Daoy (cell line): ENCODE data around the gene ACER3. TPM values are rescaled to one million over a fixed set of nuclear protein-coding genes. Genes with fewer than 3 reads are reported as not detected.
"Not testable (repeated sequence)": the region's sequence is repeated elsewhere in the genome, so short reads cannot be mapped to it uniquely, and the experiment has no call there.

Source experiments
- DNase-seq: peaks from one replicate; pipeline ENCODE4 v3.0.0-alpha.2; 2015; ENCODE audit warnings: low read depth
- total RNA-seq: library from RNA; depleted of rRNA; stranded (reverse); fragments of >200 nt; shearing (Covaris generic); gene quantifications from 2 replicates; pipeline ENCODE4 v1.2.3, GENCODE V29; 2014

The ACER3 gene
- total RNA-seq, 1 experiment from 2014 or later = 8.3 TPM

DNA sequence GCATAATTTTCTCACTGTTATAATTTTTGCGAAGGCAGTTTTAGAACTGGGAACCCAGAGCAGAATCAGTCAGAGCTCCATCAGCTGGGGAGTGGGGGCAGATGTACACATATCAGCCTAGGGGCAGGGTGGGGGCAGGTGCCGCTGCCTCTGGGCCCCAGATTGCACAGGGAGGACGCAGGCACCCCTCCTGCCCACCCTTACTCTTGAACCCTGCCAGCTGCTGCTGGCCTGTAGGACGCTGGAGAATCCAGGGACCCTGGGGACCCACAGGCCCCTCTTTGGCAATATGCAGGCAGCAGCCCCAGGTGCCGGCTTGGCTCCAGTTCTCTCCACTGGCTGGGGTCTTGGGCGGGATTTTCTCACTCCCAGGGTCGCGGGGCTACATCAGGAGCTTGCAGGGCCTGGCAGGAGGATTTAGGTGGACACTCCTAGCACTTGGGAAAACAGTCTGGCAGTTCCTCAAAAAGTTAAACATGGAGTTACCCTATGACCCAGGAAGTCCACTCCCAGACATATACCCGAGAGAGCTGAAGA, 197.3 kb downstream of the ACER3 start:
- no peak for DNase-seq

DNA sequence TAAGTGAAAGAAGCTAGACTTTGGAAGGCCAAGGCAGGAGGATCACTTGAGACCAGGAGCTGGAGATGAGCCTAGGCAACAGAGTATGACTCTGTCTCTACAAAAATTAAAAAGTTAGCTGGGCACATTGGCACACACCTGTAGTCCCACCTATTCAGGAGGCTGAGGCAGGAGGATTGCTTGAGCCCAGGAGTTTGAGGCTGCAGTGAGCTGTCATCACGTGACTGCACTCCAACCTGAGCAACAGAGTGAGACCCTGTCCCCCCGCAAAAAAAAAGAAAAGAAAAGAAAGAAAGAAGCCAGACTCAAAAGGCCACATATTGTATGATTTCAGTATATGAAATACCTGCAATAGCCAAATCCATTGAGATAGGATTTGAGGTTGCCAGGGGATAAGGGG, 198.2 kb downstream of the ACER3 start:
- DNase-seq = no peak

DNA sequence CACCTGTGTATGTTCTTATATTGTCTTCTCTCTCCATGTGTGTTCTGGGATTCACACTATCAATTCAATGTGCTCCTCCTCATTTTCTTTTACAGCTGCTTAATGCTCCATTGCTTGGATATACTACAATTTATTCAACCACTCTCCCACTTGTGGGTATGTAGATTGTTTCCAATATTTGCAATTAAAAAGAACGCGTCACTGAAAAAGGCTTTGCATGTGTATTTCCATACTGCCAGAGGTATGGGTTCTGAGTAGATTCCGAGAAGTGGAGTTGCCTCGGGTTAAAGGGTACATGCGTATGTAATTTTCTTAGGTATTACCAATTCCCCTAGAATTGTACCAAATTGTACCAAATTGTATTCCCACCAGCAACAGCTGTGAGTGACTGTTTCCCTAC, 199.1 kb downstream of the ACER3 start:
- DNase-seq = no peak

GRCh38 chr11:77060234-77060633, 199.5 kb downstream of the ACER3 start:
- no peak for DNase-seq

DNA sequence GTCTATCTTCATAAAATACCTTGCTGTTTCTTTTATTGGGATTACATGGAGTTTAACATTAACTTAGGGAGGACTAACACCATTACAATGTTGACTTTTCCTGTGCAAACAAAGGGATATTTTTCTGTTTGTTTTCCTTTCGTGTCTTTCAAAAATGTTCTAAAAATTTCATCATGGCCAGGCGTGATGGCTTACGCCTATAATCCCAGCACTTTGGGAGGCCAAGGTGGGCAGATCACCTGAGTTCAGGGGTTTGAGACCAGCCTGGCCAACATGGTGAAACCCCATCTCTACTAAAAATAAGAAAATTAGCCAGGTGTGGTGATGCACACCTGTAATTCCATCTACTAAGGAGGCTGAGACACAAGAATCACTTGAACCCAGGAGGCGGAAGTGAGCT, 200.5 kb downstream of the ACER3 start:
- DNase-seq = not testable (repeated sequence)

DNA sequence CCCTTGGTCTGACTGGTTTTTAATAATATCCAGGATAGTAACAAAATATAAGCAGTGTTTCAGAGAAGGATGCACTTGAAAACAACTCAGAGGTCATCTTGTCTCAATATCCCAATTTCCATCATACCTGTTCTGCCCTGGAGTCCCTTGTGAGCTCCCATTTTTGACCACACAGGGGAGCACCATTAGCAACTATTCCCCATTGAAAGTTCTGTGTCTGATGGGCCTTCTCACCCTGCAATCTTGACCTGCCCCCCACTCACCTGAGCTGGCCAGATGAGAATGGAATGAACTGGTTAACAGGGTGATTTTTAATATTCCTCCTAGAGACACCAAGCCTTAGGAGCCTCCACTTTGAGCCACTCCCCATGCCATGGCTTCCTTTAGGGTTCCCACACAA, 202.2 kb downstream of the ACER3 start:
- no peak for DNase-seq

DNA sequence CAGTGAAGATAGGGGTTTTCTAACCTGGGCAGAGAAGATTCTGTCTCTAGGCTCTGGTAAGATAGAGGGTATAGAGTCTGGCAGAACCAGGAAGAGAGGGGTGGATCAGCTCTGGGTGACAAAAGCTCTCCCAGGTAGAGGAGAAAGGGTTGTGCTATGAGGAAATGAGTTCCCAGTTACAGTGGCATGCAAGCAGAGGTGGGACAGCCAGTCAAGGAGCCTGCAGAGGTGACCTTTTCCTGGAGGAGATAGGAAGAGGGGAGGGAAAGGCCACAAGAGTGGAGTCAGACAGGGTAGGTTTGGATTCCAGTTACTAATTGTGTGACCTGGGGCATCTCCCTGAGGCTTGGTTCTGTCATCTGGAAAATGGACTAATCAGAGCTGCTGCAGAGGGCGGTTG, 202.7 kb downstream of the ACER3 start:
- no peak for DNase-seq

- DNase-seq = no peak
Measured at GRCh38 chr11:77063861-77064260, 203.1 kb downstream of the ACER3 start.

DNA sequence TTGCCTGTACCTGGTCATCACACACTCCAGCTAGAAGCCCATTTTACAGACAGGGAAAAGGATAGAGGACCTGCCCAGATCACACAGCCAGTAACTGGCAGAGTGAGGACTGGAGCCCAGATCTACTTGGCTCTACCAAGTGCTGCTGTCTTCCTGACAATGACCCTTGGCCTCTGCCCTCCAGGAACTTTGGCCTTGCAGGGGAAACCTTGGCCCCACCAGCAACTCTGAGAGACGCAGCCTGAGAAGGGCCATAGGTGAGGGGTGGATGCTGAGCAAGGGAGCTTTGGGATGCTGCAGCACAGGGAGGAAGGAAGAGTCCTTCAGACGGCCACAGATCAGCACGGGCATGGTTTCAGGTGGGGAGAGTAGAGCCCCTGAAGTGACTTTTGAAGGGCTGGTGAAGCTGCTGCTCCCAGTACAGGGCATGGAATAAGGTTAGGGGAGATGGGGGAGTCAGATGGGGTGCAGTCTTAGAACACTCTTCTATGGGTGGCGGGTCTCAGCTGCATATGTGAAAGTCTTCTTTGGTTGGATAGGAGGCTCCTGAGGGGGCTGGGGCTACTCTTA, 204.0 kb downstream of the ACER3 start:
- DNase-seq = no peak

GRCh38 chr11:77065878-77066228, 205.1 kb downstream of the ACER3 start:
- no peak for DNase-seq

DNA sequence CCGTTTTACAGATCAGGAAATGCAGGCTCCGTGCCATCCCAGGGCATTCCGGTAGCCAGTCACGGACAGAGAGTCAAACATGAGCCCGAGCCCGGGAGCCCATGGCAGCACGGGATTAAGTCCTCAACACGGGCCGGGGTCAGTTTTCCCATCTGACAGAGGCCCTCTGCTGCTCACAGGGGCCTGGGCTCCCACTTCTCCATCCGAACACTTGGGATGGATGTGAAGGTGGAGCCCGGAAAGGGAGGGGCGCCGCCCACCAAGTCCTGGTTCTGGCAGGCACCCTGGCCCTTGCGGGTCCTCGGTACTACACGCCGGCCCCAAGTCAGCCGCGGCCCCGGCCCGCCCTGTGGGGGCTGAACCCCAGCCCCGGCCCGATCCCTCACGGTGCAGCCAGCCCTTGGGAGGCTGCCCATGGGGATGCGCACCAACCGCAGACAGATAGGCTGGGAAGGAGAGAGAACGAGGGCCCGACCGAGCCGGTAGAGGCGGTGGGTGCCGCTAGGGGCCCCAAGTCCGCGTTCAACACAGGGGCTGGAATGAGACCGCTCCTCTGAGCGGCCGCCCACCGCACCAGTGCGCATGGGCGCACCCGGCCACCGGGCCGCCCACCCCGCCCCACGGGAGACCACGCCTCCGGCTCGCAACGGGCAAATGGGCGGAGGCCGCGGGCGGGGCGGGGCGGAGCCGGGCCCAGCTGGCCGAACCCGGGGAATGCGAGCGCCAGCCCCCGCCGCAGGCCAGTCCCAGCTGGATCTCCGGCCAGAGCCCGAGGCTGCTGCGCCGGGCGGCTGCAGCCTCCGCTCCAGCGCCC, 205.7 kb downstream of the ACER3 start, which contains the start of gene CAPN5:
Gene CAPN5 (plus strand): TSS at position 743 of the 814 bp plus-strand sequence. CDS start 17,916 bp downstream, outside the sequence.
- peak; percentile 94 for DNase-seq

GRCh38 chr11:77067861-77068443, 207.2 kb downstream of the ACER3 start:
- DNase-seq = no peak

DNA sequence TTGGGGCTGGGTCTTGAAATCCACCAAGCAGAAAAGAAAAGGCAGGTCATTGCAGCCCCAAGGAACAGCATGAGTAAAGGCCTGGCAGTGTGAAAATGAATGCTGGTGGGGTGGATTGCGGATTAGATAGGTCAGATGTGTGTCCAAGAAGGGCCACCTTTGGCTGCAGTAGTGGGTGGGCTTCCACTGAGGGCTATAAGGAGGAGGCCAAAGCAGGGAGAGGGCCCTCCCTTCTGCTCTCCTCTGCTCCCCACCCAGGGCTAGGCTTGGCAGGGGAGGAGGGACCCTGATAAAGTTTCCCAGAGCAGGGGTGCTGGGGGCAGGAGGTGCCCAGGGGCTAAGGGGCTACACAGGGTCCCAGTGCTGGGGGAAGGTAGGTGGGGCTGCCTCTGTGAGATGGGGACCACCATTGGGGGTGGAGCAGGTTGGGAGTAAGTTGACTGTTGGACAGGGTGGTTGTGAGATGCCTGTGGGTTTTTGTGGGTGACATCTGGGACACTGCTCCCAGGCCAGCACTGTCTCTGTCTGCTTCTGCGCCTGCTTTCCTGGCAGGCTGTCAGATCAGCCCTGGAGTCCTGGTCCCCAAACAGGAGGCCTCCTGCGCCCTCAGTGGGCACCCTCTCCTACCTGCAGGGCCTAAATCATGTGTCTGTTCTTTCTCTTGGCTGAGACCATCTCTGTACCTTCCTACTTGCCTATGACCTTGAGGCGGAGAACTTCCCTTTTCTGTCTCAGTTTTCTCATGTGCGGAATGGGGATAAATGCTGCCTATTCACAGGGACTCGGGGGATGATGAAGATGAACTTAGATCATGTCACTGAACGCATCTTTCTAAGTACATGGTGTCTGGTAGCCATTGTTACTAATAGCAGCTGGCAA, 208.0 kb downstream of the ACER3 start:
- DNase-seq = no peak

DNA sequence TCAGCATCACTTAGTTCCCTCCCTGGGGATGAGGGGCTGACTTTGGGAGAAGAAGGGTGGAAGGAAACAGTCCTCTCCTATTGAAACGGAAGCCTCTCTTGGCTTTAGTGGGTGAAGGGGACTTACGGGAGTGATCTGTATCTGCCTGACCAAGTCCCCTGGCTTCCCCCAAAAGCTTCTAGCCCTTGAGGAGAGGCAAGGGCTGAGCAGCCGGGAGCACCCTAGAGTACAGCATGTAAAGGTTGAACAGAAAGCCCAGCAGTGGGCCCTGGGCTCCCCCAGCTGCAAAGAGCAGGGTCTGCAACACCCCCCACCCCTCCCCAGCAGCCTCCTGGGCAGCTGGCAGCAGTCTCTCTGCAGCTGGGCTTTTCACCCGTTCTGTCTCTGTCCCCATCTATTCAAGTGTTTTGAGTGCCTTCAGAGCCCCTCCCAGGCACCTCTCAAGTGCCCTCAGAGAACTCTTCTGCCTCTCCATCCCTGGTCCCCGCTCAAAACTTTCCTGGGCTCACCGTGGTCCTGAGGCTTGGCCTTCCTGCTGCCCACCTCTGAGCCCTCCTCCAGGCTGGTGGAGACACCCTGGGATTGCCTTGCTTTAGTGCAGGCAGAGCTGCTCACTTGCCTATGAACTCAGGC, 208.7 kb downstream of the ACER3 start:
- no peak for DNase-seq

- DNase-seq = no peak
Measured at GRCh38 chr11:77069969-77070582, 209.4 kb downstream of the ACER3 start.

DNA sequence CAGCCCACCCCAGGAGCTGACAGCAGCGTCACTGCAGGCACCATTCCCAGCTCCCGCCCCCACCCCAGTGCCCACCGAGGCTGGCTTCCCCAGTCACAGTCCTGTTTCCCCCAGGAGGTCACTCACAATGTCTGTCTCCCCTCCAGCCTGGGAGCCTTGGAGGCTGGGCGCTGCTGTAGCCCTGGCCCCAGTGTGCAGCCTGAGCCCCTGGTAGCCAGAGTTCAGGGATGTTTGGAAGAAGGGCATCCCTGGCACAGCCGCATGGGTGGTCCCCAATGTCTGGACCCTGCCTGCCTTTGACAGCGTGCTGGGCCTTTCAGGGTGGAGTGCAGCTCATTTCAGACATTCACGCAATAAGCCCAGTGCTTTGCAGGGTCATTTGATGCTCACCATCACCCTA, 210.4 kb downstream of the ACER3 start:
- DNase-seq = no peak

DNA sequence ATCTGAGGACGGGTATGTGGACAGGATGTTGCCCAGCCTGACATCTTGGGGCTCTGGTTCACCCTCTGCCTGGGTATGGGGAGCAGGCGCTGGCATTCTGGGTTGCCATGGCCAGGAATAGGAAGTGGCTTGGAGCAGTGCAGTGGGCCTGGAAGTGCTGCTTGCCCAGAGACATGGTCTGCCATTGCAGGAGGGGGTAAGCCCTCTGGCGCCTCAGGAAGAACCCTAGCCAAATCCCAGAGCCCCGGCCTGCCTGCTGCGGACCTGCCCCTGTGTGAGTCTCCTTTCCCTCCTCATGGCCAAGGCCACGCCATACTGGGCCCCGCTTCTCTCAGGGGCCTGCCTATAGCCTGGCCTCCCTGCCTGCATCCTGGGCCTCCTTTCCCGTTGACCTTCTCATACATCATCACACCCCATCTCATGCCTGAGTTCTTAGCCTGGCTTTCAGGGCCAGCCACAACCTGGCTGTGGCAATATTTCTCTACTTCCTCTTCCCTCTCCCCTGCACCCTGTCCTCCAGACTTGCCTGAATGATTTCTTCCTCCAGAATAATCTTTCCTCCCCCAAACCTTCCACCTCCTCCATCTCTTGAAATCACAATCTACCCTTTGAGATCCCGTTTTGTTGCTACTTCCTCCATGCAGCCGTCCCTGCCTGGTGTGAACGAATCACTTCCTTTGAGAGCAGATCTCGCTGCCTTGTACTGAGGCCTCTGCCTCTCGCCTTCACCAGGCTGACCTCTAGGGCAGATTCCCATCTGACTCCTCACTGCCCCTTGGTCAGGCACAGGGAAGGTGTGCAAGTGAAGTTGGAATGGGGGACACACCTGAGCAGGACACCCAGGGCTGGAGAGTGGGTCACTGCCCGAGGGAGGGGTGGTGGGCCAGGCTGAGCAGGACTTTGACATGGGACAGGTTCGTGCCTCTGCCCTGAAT, 211.2 kb downstream of the ACER3 start:
- DNase-seq = no peak

- DNase-seq = no peak
Measured at GRCh38 chr11:77072851-77073327, 212.2 kb downstream of the ACER3 start.

GRCh38 chr11:77073328-77074001, 212.7 kb downstream of the ACER3 start:
- DNase-seq = peak; percentile 89
